Measurements from ENCODE around the gene MLXIPL. TPM values are rescaled to one million over a fixed set of nuclear protein-coding genes. Genes with fewer than 3 reads are reported as not detected.
"Not testable (repeated sequence)": the region's sequence is repeated elsewhere in the genome, so short reads cannot be mapped to it uniquely, and the experiment has no call there.

Gene MLXIPL
- total RNA-seq, 1 donor from 2014 or later, result not detected

GRCh38 chr7:73614937-73615336, 9.4 kb downstream of the MLXIPL start:
- intact Hi-C loops (cut with micrococcal nuclease), result not testable (repeated sequence)

GRCh38 chr7:73613954-73614735, 10.2 kb downstream of the MLXIPL start:
- intact Hi-C loops (cut with micrococcal nuclease), result no loop called here

GRCh38 chr7:73612598-73613269, 11.6 kb downstream of the MLXIPL start:
- intact Hi-C loops (cut with micrococcal nuclease), result no loop called here

GRCh38 chr7:73611017-73611555, 13.2 kb downstream of the MLXIPL start:
- intact Hi-C loops (cut with micrococcal nuclease), result no loop called here

- intact Hi-C loops (cut with micrococcal nuclease), result no loop called here
These were observed 14.2 kb downstream of the MLXIPL start for GRCh38 chr7:73610105-73610504.

- intact Hi-C loops (cut with micrococcal nuclease), result loop anchor here (1.0 kb wide), 4 partner anchors 17 to 127 kb away; partner anchors contain the start of genes MLXIPL and VPS37D
These were observed 16.7 kb downstream of the MLXIPL start for GRCh38 chr7:73607692-73607983.

- intact Hi-C loops (cut with micrococcal nuclease), result loop anchor here (1.0 kb wide), 4 partner anchors 17 to 127 kb away; partner anchors contain the start of genes MLXIPL and VPS37D
These were observed 17.3 kb downstream of the MLXIPL start for GRCh38 chr7:73606801-73607691.

DNA sequence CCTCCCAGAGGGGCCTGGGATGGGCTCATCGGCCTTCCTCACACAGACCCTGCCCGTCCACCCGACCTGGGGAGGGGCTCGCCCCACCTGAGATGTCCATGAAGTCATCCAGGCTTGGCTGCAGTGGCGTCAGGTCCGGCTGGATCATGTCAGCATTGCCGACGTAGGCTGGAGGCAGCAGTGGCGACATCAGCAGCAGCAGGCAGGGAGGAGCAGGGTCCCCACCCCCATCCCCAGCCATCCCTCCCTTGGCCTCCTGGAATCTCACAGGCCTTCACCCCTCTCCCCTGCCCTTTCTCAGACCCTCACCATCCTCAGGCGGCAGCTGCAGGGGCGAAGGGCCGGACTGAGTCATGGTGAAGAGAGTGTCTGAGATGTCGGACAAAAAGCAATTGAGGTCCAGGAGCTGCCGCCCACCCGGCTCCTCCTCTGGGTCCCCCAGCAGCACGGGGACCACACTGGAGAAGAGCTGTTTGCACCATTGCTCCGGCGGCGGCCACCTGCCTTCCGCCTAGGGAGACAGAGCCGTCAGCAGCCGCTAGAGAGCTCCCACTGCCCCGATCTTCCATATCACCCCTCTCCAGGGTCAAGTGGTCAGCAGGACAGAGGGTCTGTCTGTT, 18.6 kb downstream of the MLXIPL start:
- intact Hi-C loops (cut with micrococcal nuclease), result no loop called here

GRCh38 chr7:73602721-73603651, 21.3 kb downstream of the MLXIPL start:
- intact Hi-C loops (cut with micrococcal nuclease), result no loop called here

GRCh38 chr7:73599916-73600315, 24.4 kb downstream of the MLXIPL start:
- intact Hi-C loops (cut with micrococcal nuclease), result no loop called here

- intact Hi-C loops (cut with micrococcal nuclease), result no loop called here
These were observed 25.0 kb downstream of the MLXIPL start for GRCh38 chr7:73599151-73599882.

GRCh38 chr7:73597978-73598782, 26.1 kb downstream of the MLXIPL start:
- intact Hi-C loops (cut with micrococcal nuclease), result no loop called here

- intact Hi-C loops (cut with micrococcal nuclease), result no loop called here
These were observed 27.9 kb downstream of the MLXIPL start for GRCh38 chr7:73596191-73597065.

GRCh38 chr7:73595358-73595757, 29.0 kb downstream of the MLXIPL start:
- intact Hi-C loops (cut with micrococcal nuclease), result no loop called here

GRCh38 chr7:73593207-73594045, 30.9 kb downstream of the MLXIPL start:
- intact Hi-C loops (cut with micrococcal nuclease), result no loop called here

DNA sequence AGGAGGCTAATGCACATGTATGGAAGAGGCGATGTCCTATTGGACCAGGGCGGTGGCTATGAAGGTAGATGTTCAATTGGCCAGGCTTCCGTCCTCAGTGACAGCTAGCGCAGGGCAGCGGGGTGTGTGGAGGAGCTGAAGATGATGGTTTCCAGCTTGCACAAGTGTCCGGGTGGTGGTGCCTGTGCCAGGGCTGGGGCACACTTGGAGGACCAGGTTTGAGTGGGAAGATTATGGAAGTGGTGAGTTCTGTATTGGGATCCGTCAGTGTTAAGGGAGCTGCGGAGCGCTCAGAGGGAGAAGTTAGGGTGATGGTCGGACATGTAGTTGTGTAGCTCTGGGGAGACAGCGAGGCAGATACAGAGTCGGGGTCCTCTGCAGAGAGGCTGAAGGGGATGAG, 37.4 kb downstream of the MLXIPL start:
- intact Hi-C loops (cut with micrococcal nuclease), result loop anchor here (1.0 kb wide), 1 partner anchor 9 kb away; the partner anchor contains the start of gene TBL2

Data from T-helper 1 cell treated with Interleukin-12 subunit alpha and Interleukin-12 subunit beta and Interleukin-4 antibody, amounts not matched to agents 30 ng/mL and 1 ng/mL, for 36 hours (primary cell).